ENCODE measurements around the gene SLC4A2.

DNA sequence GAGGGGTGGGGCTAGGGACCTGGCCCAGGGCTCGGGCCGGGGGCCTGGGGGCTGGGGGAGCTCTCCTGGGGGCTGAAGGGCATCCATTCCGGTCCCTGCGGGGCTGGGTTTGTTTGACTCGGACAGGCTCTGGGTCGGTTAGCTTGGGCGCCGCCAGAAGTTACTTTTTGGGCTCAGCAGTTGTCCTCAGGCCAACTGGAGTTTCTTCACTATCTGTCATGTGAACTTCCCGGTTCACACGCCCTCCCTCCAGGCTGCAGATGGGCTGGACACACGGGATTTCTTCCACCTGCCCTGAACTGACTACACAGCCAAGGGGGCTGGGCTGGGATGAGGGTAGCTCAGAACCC is 3.8 kb downstream of the SLC4A2 start:
- TF ChIP-seq GLIS3 (CRISPR knock-in tag; IDR thresholded peaks at IDR 0.05) = no peak
- no peak for TF ChIP-seq OSR1 (CRISPR knock-in tag; IDR thresholded peaks at IDR 0.05)
